Gastroesophageal sphincter (tissue), 3 donors: ENCODE results near the gene MYLK.

Experiments used
- POLR2A ChIP-seq, 2 donors: fragments of 450-650 bp; IDR thresholded peaks; one replicate each; pipeline ENCODE4 v1.6.1; 2017; ENCODE audit warnings: antibody characterized with exemption in 2 of 2, mild to moderate bottlenecking in 2 of 2, moderate library complexity in 1 of 2
- POLR2AphosphoS5 ChIP-seq: sonication (generic); formaldehyde crosslinking; IDR thresholded peaks from one replicate; pipeline ENCODE4 v1.6.1; 2017; ENCODE audit warnings: antibody characterized with exemption
- TF ChIP-seq, protein P1 (sequence below), 4 experiments: fragments of 200-600 bp in 2 of 4; fragments of 450-650 bp in 2 of 4; sonication (generic) in 1 of 4; IDR thresholded peaks; one replicate each; pipeline ENCODE4 v1.5.1; 2017 to 2019; ENCODE audit warnings: antibody characterized with exemption in 4 of 4, mild to moderate bottlenecking in 2 of 4, moderate library complexity in 2 of 4

DNA sequence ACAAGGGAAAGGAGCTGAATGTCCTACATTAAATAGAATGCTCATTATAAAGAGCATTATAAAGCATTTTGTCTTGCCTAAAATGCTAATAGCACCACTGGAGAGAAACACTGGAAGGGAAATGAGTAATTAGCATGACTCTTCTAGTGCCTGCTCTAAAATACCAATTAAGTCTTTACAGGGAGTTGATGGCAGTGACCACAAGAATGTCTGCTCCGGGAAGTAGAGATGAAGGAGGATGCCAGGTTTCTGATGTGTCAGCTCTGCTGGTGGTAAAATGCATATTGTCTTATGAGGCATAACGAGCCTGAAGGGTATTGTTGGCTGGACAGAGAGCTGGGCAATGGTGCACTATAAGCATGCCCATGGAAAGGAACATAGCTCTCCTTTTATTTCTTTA is 49.5 kb downstream of the MYLK start:
- TF ChIP-seq, protein P1, sequence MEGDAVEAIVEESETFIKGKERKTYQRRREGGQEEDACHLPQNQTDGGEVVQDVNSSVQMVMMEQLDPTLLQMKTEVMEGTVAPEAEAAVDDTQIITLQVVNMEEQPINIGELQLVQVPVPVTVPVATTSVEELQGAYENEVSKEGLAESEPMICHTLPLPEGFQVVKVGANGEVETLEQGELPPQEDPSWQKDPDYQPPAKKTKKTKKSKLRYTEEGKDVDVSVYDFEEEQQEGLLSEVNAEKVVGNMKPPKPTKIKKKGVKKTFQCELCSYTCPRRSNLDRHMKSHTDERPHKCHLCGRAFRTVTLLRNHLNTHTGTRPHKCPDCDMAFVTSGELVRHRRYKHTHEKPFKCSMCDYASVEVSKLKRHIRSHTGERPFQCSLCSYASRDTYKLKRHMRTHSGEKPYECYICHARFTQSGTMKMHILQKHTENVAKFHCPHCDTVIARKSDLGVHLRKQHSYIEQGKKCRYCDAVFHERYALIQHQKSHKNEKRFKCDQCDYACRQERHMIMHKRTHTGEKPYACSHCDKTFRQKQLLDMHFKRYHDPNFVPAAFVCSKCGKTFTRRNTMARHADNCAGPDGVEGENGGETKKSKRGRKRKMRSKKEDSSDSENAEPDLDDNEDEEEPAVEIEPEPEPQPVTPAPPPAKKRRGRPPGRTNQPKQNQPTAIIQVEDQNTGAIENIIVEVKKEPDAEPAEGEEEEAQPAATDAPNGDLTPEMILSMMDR (IDR thresholded peaks at IDR 0.05): no peak
- TF ChIP-seq POLR2A (IDR thresholded peaks at IDR 0.05): no peak
- TF ChIP-seq POLR2AphosphoS5: no peak
